ENCODE data around the gene EPS8L2. TPM values are rescaled to one million over a fixed set of nuclear protein-coding genes. Genes with fewer than 3 reads are reported as not detected.

EPS8L2 gene
- total and polyA plus RNA-seq, 2 of the 4 experiments (the other 2 are of a cell fraction): 17.2 to 39.4 TPM

- TF ChIP-seq RFX5 (IDR thresholded peaks at IDR 0.05; ENCODE audit: low read depth, low read length) (no peak), RAD21 (IDR thresholded peaks at IDR 0.05; ENCODE audit: low read length) (no peak)
These were observed 3.3 kb upstream of the EPS8L2 start (continued) for GRCh38 chr11:702462-703461.

GRCh38 chr11:703506-703905 is 2.5 kb upstream of the EPS8L2 start:
- Histone ChIP-seq H2AFZ (replicated peaks; ENCODE audit: low read length, poor library complexity) (no peak overlapping the region), H3K4me1 (ENCODE audit: control insufficient read depth, insufficient read depth, low read length) (peaks cover 33% of the 10 kb centered on the region), H2BK15ac (ENCODE audit: low read depth, low read length) (no peak overlapping the region), H4K8ac (ENCODE audit: low read depth in 2 of 2, low read length in 2 of 2) (no peak overlapping the region), H3K4me2 (ENCODE audit: low read depth, low read length) (no peak overlapping the region), H2BK5ac (ENCODE audit: low read depth, low read length, poor library complexity, severe bottlenecking) (no peak overlapping the region), H3K4ac (ENCODE audit: low read depth, low read length) (no peak overlapping the region), H3K9me3 (ENCODE audit: control insufficient read depth, insufficient read depth, low read length) (no peaks in the 10 kb centered on the region), H4K20me1 (ENCODE audit: insufficient read depth, low read length) (peaks cover 12% of the 10 kb centered on the region), H3K56ac (ENCODE audit: extremely low read depth, insufficient read depth, low read length) (no peak overlapping the region), H2AK9ac (replicated peaks; ENCODE audit: low read depth, low read length, poor library complexity) (no peak overlapping the region), H3K18ac (ENCODE audit: low read depth, low read length) (no peak overlapping the region), H4K91ac (ENCODE audit: insufficient read depth, low read depth, low read length) (no peak overlapping the region), H2BK20ac (ENCODE audit: low read depth, low read length) (no peak overlapping the region), H3K9ac (ENCODE audit: low read depth, low read length) (no peak overlapping the region), H3K27me3 (ENCODE audit: control insufficient read depth, insufficient read depth, low read length) (no peaks in the 10 kb centered on the region), H3K9me1 (ENCODE audit: insufficient read depth, low read length) (peaks cover 22% of the 10 kb centered on the region), H3K23ac (ENCODE audit: low read depth, low read length) (no peak overlapping the region), H3K36me3 (ENCODE audit: control insufficient read depth, insufficient read depth, low read length) (peaks cover 21% of the 10 kb centered on the region; the same call in 1 of the 2 replicates), H4K5ac (ENCODE audit: low read depth, low read length) (no peak overlapping the region), H2AK5ac (ENCODE audit: low read depth, low read length) (no peak overlapping the region), H3K27ac (ENCODE audit: insufficient read depth, low read length) (no peak overlapping the region), H3K79me1 (ENCODE audit: low read depth in 1 of 2, low read length in 2 of 2) (peaks cover 16 to 70% of the 10 kb centered on the region in 2 experiments), H3K4me3 (ENCODE audit: insufficient read depth, low read depth, low read length) (no peak overlapping the region), H3K14ac (replicated peaks; ENCODE audit: low read depth, low read length) (no peak overlapping the region), H2BK120ac (ENCODE audit: low read depth, low read length) (no peak overlapping the region)
- TF ChIP-seq BHLHE40 (IDR thresholded peaks at IDR 0.05; ENCODE audit: low read depth, low read length): no peak
- no peak for ATAC-seq (ENCODE audit: low read depth)
- dilution Hi-C loops (cut with HindIII; ENCODE audit: low sequenced_read_pairs, unreplicated experiment) (no loop called here), in situ Hi-C loops (cut with MboI; ENCODE audit: low sequenced_read_pairs) (no loop called here), intact Hi-C loops (cut with micrococcal nuclease) (no loop called here)
- no peak for DNase-seq
- ChIA-PET POLR2A (ENCODE audit: unreplicated experiment) (interaction anchor here (0.6 kb wide), 1 partner anchor 89 kb away, joined by 3 read pairs; no protein-coding TSS in a partner anchor), CTCF (no interaction called here)
- 93% methylated on average over 2 of the region's 9 CpGs; no CpG with 5 or more reads in 1 of the 2 experiments for WGBS, 2 experiments (ENCODE audit: extremely low coverage in 2 of 2, insufficient read length in 1 of 2)
- no TSS peak for BruUV-seq (replicated peaks)
